Measurements from ENCODE around the gene SNAPIN.

DNA sequence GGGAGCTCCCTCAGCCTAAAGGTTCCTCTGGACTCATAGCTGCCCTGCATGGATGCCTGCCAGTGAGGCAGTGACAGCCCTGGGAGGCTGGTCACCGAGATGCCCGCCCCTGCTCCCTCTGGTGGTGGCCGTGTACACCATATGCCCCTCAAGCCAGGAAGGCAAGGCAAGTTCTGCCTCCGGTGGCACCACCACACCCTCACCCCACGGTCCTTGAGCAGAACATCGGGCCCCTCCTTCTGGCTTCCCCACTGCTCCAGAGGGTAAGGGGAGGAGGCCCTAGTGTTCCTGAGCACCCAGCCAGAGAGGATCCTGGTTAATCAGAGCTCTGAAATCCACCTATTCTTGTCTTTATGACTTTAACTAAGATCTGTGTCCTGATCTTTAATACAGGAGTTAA lies 40.8 kb upstream of the SNAPIN start:
- TF ChIP-seq, protein P1, sequence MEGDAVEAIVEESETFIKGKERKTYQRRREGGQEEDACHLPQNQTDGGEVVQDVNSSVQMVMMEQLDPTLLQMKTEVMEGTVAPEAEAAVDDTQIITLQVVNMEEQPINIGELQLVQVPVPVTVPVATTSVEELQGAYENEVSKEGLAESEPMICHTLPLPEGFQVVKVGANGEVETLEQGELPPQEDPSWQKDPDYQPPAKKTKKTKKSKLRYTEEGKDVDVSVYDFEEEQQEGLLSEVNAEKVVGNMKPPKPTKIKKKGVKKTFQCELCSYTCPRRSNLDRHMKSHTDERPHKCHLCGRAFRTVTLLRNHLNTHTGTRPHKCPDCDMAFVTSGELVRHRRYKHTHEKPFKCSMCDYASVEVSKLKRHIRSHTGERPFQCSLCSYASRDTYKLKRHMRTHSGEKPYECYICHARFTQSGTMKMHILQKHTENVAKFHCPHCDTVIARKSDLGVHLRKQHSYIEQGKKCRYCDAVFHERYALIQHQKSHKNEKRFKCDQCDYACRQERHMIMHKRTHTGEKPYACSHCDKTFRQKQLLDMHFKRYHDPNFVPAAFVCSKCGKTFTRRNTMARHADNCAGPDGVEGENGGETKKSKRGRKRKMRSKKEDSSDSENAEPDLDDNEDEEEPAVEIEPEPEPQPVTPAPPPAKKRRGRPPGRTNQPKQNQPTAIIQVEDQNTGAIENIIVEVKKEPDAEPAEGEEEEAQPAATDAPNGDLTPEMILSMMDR (IDR thresholded peaks at IDR 0.05), result peak; percentile 31
- no peak for TF ChIP-seq SP1 (CRISPR knock-in tag; conservative IDR thresholded peaks at IDR 0.05)
- TF ChIP-seq, protein P2, sequence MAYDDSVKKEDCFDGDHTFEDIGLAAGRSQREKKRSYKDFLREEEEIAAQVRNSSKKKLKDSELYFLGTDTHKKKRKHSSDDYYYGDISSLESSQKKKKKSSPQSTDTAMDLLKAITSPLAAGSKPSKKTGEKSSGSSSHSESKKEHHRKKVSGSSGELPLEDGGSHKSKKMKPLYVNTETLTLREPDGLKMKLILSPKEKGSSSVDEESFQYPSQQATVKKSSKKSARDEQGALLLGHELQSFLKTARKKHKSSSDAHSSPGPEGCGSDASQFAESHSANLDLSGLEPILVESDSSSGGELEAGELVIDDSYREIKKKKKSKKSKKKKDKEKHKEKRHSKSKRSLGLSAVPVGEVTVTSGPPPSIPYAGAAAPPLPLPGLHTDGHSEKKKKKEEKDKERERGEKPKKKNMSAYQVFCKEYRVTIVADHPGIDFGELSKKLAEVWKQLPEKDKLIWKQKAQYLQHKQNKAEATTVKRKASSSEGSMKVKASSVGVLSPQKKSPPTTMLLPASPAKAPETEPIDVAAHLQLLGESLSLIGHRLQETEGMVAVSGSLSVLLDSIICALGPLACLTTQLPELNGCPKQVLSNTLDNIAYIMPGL (CRISPR knock-in tag; IDR thresholded peaks at IDR 0.05), result no peak

Data from WTC11 (cell line).